Stomach (tissue), 19 donors: Measurements from ENCODE around the gene SSTR1. TPM values are rescaled to one million over a fixed set of nuclear protein-coding genes. Genes with fewer than 3 reads are reported as not detected.

Source experiments
- DNase-seq, 2 donors: peaks; one replicate each; pipeline versions ENCODE4 v3.0.0 to v3.0.0-alpha.2; 2013 to 2019
- H3K27ac ChIP-seq, 5 donors: fragments of 200-600 bp in 4 of 5; sonication (generic) in 4 of 5; one replicate each; pipeline ENCODE4 v1.5.1; 2013 to 2019; ENCODE audit warnings: mild to moderate bottlenecking in 1 of 5, moderate library complexity in 1 of 5
- H3K27me3 ChIP-seq, 3 donors: fragments of 200-600 bp; sonication (generic); one replicate each; pipeline ENCODE4 v1.5.1; 2017 to 2019; ENCODE audit warnings: mixed run types in 1 of 3
- H3K36me3 ChIP-seq, 4 donors: fragments of 200-600 bp; sonication (generic); 1 replicate in 3 of 4; 2 replicates in 1 of 4; pipeline ENCODE4 v1.5.1; 2016 to 2019
- H3K4me1 ChIP-seq, 4 donors: fragments of 200-600 bp; sonication (generic); one replicate each; pipeline ENCODE4 v1.5.1; 2016 to 2019
- H3K4me3 ChIP-seq, 4 donors: fragments of 200-600 bp; sonication (generic) in 3 of 4; one replicate each; pipeline ENCODE4 v1.5.1; 2016 to 2019; ENCODE audit warnings: mild to moderate bottlenecking in 1 of 4
- H3K9me3 ChIP-seq, 4 donors: fragments of 200-600 bp; sonication (generic); one replicate each; pipeline ENCODE4 v1.5.1; 2016 to 2019
- EP300 ChIP-seq: sonication (generic); formaldehyde crosslinking; IDR thresholded peaks from one replicate; pipeline ENCODE4 v1.6.1; 2017; ENCODE audit warnings: antibody characterized with exemption
- POLR2A ChIP-seq, 4 donors: fragments of 450-650 bp; IDR thresholded peaks; one replicate each; pipeline ENCODE4 v1.6.1; 2016; ENCODE audit warnings: antibody characterized with exemption in 4 of 4, control low read depth in 2 of 4, mild to moderate bottlenecking in 1 of 4, moderate library complexity in 1 of 4
- POLR2AphosphoS5 ChIP-seq, 3 donors: sonication (generic); formaldehyde crosslinking; IDR thresholded peaks; one replicate each; pipeline ENCODE4 v1.6.1; 2016; ENCODE audit warnings: antibody characterized with exemption in 3 of 3
- WGBS, 5 donors: extraction: QIAGEN DNeasy Blood & Tissue Kit in 3 of 5; methylation state at CpG; one replicate each; pipeline versions ENCODE4 v1.1.5 to v1.1.7; 2013 to 2018; 5-methylcytosine and 5-hydroxymethylcytosine counted together
- intact Hi-C: fragments of 100-400 bp; cut with DNase I; formaldehyde crosslinking; loops from one replicate; pipeline ENCODE4 v1.15.1; 2023; ENCODE audit warnings: low total_unique reads
- long read RNA-seq, 10 donors: transcript quantifications; one replicate each; lab custom pipeline, GENCODE V29; 2026
- polyA plus RNA-seq, 3 donors: library from polyadenylated mRNA; stranded (reverse); fragments of 200-250 nt; gene quantifications; one replicate each; pipeline ENCODE4 v1.2.3, GENCODE V29; 2013
- total RNA-seq, 5 donors: library from RNA; depleted of rRNA; stranded (reverse); fragments of >200 nt; gene quantifications; one replicate each; pipeline versions ENCODE4 v1.1.0 to v1.2.3, GENCODE V29; 2014 to 2016
- TF ChIP-seq, protein P1 (sequence below), 7 experiments: fragments of 450-650 bp in 4 of 7; fragments of 200-600 bp in 3 of 7; sonication (generic) in 3 of 7; IDR thresholded peaks; one replicate each; pipeline ENCODE4 v1.5.1; 2016 to 2019; ENCODE audit warnings: antibody characterized with exemption in 7 of 7, control low read depth in 2 of 7, mild to moderate bottlenecking in 1 of 7
- donor health status: healthy with polysubstance abuse.
- donor health status: Bipolar disorder and iron deficiency.
- donor health status: healthy.

The SSTR1 gene, protein sequence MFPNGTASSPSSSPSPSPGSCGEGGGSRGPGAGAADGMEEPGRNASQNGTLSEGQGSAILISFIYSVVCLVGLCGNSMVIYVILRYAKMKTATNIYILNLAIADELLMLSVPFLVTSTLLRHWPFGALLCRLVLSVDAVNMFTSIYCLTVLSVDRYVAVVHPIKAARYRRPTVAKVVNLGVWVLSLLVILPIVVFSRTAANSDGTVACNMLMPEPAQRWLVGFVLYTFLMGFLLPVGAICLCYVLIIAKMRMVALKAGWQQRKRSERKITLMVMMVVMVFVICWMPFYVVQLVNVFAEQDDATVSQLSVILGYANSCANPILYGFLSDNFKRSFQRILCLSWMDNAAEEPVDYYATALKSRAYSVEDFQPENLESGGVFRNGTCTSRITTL
- total RNA-seq (10 to 100 TPM in 4 of 5 donors, 1 to 10 TPM in 1; 1.2 to 26.1 (median 15.6) TPM), polyA plus RNA-seq (10 to 100 TPM in 1 of 3 donors, 1 to 10 TPM in 2; 1.1 to 11.9 (median 4.2) TPM)
- long read RNA-seq, donor 1: 0 reads
- long read RNA-seq, donor 2, partial matches to known transcripts: 6 of 6 reads
- long read RNA-seq, donor 2, other reads (novel, unspliced or antisense): 0 of 6 reads
- long read RNA-seq, donor 3: 0 reads
- long read RNA-seq, donor 4: 0 reads
- long read RNA-seq, donor 5: 0 reads
- long read RNA-seq, donor 6: 0 reads
- long read RNA-seq, donor 7, partial matches to known transcripts: 6 of 6 reads
- long read RNA-seq, donor 7, other reads (novel, unspliced or antisense): 0 of 6 reads
- long read RNA-seq, donor 8: 0 reads
- long read RNA-seq, donor 9: 0 reads
- long read RNA-seq, donor 10: 0 reads

DNA sequence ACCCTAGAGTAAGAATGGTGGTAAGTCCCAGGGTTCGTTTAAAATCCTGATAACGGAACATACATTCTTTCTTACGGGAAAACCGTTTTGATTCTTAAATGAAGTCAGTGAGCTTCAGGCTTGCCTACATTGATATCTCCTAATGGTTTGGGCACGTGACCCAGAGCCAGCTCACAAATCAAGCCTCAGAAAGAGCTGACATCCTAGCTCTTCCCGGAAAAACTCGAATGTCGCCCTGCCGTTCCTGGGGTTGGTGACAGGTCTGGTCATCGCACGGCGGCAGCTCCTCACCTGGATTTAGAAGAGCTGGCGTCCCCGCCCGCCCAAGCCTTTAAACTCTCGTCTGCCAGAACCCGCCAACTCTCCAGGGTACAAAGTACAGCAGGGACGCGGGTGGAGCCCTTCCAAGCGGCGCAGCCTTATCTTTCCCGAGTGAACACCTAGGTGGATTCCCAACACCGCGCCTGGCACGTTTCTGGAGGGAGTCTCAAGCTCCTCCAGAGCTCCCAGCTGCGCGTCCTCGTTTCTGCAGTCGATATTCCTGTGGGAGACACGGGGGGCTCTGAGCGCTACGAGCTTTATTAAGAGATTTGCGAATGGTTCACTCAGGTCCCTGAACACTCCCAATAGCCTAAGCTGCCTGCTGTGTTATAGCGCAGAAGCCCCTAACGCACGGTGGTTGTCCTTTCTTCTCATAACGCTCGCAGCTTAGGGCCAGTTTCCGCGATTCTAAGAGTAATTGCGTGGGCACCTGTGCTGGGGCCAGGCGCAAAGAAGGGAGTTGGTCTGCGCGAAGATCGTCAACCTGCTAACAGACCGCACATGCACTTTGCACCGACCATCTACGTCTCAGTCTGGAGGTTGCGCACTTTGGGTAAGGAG lies at the start of gene SSTR1:
SSTR1 (plus strand) TSS at position 169 of the 882 bp plus-strand sequence. CDS start 1,486 bp downstream, outside the sequence.
- DNase-seq: peak; percentile 89 to 94
- intact Hi-C loops: no loop called here
- WGBS, 5 donors: 1 to 3% (median 2%) methylated on average over 31 to 49 of the region's 49 CpGs
- Histone ChIP-seq H3K4me1 (peaks cover 7 to 52% (median 41%) of the 10 kb centered on the region in 4 donors), H3K27ac (peak within 1 kb of the TSS; percentile 83 to 90 (median 86)), H3K36me3 (no peaks in the 10 kb centered on the region), H3K27me3 (peaks cover 0 to 55% (median 14%) of the 10 kb centered on the region in 3 donors), H3K9me3 (peaks cover 0 to 5% (median 1%) of the 10 kb centered on the region in 4 donors), H3K4me3 (peak within 1 kb of the TSS; percentile 47 to 67 (median 55))
- TF ChIP-seq POLR2A (IDR thresholded peaks at IDR 0.05) (no peak), POLR2AphosphoS5 (IDR thresholded peaks at IDR 0.05) (peak in 2 of 3 donors; percentile 59 to 63)

DNA sequence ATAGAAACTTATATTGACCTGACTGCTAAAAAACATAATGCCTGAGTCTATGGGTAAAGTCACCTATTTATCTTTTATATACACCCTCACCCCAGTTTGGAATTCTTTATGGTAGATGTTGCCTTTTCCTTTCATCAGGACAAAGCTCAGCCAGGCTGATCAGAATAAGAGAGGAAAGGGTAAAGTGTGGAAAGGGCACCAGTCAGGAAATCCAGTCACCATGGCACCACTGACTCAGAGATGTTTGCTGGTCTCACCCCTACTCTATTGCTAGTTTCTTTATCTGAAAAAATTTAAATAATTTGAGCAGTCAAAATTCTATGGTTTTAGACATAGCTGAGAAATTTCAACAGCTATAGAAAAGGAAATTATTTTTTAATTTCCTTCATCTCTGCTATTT lies 49.2 kb upstream of the SSTR1 start:
- no peak for TF ChIP-seq POLR2A (IDR thresholded peaks at IDR 0.05)
- TF ChIP-seq, protein P1, sequence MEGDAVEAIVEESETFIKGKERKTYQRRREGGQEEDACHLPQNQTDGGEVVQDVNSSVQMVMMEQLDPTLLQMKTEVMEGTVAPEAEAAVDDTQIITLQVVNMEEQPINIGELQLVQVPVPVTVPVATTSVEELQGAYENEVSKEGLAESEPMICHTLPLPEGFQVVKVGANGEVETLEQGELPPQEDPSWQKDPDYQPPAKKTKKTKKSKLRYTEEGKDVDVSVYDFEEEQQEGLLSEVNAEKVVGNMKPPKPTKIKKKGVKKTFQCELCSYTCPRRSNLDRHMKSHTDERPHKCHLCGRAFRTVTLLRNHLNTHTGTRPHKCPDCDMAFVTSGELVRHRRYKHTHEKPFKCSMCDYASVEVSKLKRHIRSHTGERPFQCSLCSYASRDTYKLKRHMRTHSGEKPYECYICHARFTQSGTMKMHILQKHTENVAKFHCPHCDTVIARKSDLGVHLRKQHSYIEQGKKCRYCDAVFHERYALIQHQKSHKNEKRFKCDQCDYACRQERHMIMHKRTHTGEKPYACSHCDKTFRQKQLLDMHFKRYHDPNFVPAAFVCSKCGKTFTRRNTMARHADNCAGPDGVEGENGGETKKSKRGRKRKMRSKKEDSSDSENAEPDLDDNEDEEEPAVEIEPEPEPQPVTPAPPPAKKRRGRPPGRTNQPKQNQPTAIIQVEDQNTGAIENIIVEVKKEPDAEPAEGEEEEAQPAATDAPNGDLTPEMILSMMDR (IDR thresholded peaks at IDR 0.05): no peak
- TF ChIP-seq EP300: no peak
- no peak for TF ChIP-seq POLR2AphosphoS5 (IDR thresholded peaks at IDR 0.05)

DNA sequence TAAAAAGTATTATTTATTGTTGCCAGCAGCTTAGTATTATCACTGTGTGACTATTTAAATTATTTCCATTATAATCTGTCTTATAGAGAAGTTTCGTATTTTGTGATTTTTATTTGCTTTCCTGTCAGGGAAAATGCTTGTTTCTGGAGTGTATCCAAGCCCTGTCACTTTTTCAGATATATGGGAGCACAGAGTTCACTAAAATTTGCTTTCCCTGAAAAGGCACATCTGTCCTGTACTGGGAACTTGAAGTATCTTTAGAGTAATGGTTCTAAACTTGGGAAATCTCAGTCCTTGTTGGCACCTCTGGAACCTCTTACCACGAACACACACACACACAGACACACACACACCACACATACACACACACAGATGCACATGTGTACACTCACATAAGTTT lies 39.3 kb upstream of the SSTR1 start:
- no peaks in the 10 kb centered on the region for H3K36me3 ChIP-seq
- DNase-seq: peak in 1 of 2 donors; percentile 20
- H3K27me3 ChIP-seq: no peaks in the 10 kb centered on the region
- H3K9me3 ChIP-seq: no peaks in the 10 kb centered on the region
- TF ChIP-seq POLR2AphosphoS5 (IDR thresholded peaks at IDR 0.05) (no peak), POLR2A (IDR thresholded peaks at IDR 0.05) (no peak), EP300 (no peak)
- TF ChIP-seq, protein P1 (IDR thresholded peaks at IDR 0.05): no peak
- H3K4me1 ChIP-seq: no peaks in the 10 kb centered on the region
- intact Hi-C loops: no loop called here
- H3K27ac ChIP-seq: no peak overlapping the region
- no peak overlapping the region for H3K4me3 ChIP-seq
- 23 to 52% (median 27%) methylated on average over 2 of the region's 2 CpGs for WGBS, 5 donors

More for the DNA sequence above, 49.2 kb upstream of the SSTR1 start:
- no peak for DNase-seq
- no peaks in the 10 kb centered on the region for H3K9me3 ChIP-seq
- no peak overlapping the region for H3K4me3 ChIP-seq
- H3K27me3 ChIP-seq: no peaks in the 10 kb centered on the region
- intact Hi-C loops: no loop called here
- H3K36me3 ChIP-seq: no peaks in the 10 kb centered on the region
- no peaks in the 10 kb centered on the region for H3K4me1 ChIP-seq
- H3K27ac ChIP-seq: no peak overlapping the region

DNA sequence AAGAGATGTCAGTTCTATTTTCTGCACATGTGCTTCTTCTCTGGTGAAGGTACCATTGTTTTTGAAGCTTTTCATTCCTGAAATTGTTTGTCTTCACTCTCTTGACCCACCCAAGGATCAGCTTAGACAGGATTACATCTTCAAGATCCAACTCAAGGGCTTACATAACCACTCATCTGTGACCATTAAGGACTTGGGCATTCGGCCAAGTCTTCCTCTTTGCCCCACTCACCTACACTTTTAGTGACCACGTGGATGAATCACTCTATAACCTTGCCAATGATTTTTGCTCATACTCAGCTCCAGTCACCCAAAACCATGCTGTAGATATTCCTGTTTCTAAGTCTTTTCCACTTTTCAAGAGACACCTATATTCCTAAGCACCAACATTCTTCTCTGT lies 36.5 kb upstream of the SSTR1 start:
- intact Hi-C loops: no loop called here
- H3K36me3 ChIP-seq: no peaks in the 10 kb centered on the region
- no peaks in the 10 kb centered on the region for H3K27me3 ChIP-seq
- no peak overlapping the region for H3K27ac ChIP-seq
- no peak for DNase-seq
- TF ChIP-seq POLR2AphosphoS5 (IDR thresholded peaks at IDR 0.05): no peak
- no peak for TF ChIP-seq POLR2A (IDR thresholded peaks at IDR 0.05)
- TF ChIP-seq, protein P1 (IDR thresholded peaks at IDR 0.05): no peak
- TF ChIP-seq EP300: no peak
- no peaks in the 10 kb centered on the region for H3K9me3 ChIP-seq
- WGBS, 5 donors: 54 to 62% (median 57%) methylated on average over 2 of the region's 2 CpGs
- no peaks in the 10 kb centered on the region for H3K4me1 ChIP-seq
- no peak overlapping the region for H3K4me3 ChIP-seq
